HEK293 (cell line): ENCODE results near the gene SECTM1.

Experiments used
- AEBP2 ChIP-seq: fragments of 450-650 bp; formaldehyde crosslinking; IDR thresholded peaks from 2 replicates; pipeline ENCODE4 v1.5.1; 2016; ENCODE audit warnings: missing biosample characterization, missing genetic modification characterization, borderline replicate concordance
- ATF2 ChIP-seq: fragments of 450-650 bp; formaldehyde crosslinking; IDR thresholded peaks from 2 replicates; pipeline ENCODE4 v1.5.1; 2016; ENCODE audit warnings: missing biosample characterization, missing genetic modification characterization, low read depth
- GLI2 ChIP-seq: fragments of 450-650 bp; formaldehyde crosslinking; IDR thresholded peaks from 2 replicates; pipeline ENCODE4; 2017; ENCODE audit warnings: missing biosample characterization, missing genetic modification characterization, low read depth, borderline replicate concordance
- GLIS1 ChIP-seq: fragments of 450-650 bp; formaldehyde crosslinking; IDR thresholded peaks from 2 replicates; pipeline ENCODE4 v1.5.1; 2016; ENCODE audit warnings: missing biosample characterization, missing genetic modification characterization
- KLF7 ChIP-seq: fragments of 450-650 bp; formaldehyde crosslinking; IDR thresholded peaks from 2 replicates; pipeline ENCODE4 v1.5.1; 2016; ENCODE audit warnings: missing biosample characterization, missing genetic modification characterization, borderline replicate concordance
- KLF8 ChIP-seq: fragments of 450-650 bp; formaldehyde crosslinking; IDR thresholded peaks from 2 replicates; pipeline ENCODE4 v1.5.1; 2016; ENCODE audit warnings: missing biosample characterization, missing genetic modification characterization
- MYNN ChIP-seq: fragments of 450-650 bp; formaldehyde crosslinking; IDR thresholded peaks from 2 replicates; pipeline ENCODE4 v1.5.1; 2016; ENCODE audit warnings: missing biosample characterization, missing genetic modification characterization, borderline replicate concordance
- YY2 ChIP-seq: fragments of 450-650 bp; formaldehyde crosslinking; IDR thresholded peaks from 2 replicates; pipeline ENCODE4 v1.5.1; 2016; ENCODE audit warnings: missing biosample characterization, missing genetic modification characterization
- ZBTB11 ChIP-seq: fragments of 450-650 bp; formaldehyde crosslinking; conservative IDR thresholded peaks from 2 replicates; pipeline ENCODE4 v1.5.1; 2016; ENCODE audit warnings: low read depth, missing biosample characterization, missing genetic modification characterization
- ZEB2 ChIP-seq: fragments of 450-650 bp; formaldehyde crosslinking; IDR thresholded peaks from 2 replicates; pipeline ENCODE4 v1.5.1; 2016; ENCODE audit warnings: missing biosample characterization, missing genetic modification characterization
- ZNF132 ChIP-seq: fragments of 450-650 bp; formaldehyde crosslinking; IDR thresholded peaks from 2 replicates; pipeline ENCODE4 v1.5.1; 2017; ENCODE audit warnings: missing biosample characterization, missing genetic modification characterization, borderline replicate concordance
- ZNF184 ChIP-seq: fragments of 450-650 bp; IDR thresholded peaks from 2 replicates; pipeline ENCODE4 v1.5.1; 2018; ENCODE audit warnings: missing biosample characterization, mild to moderate bottlenecking, missing genetic modification characterization
- ZNF350 ChIP-seq: fragments of 450-650 bp; formaldehyde crosslinking; IDR thresholded peaks from 2 replicates; pipeline ENCODE4 v1.5.0; 2017; ENCODE audit warnings: missing biosample characterization, mild to moderate bottlenecking, missing genetic modification characterization
- ZNF416 ChIP-seq: fragments of 450-650 bp; formaldehyde crosslinking; IDR thresholded peaks from 2 replicates; pipeline ENCODE4 v1.5.1; 2016; ENCODE audit warnings: missing biosample characterization, missing genetic modification characterization
- ZNF639 ChIP-seq: fragments of 450-650 bp; formaldehyde crosslinking; IDR thresholded peaks from 2 replicates; pipeline ENCODE4 v1.5.1; 2016; ENCODE audit warnings: missing biosample characterization, missing genetic modification characterization
- ZNF677 ChIP-seq: fragments of 450-650 bp; IDR thresholded peaks from 2 replicates; pipeline ENCODE4 v1.5.0; 2018; ENCODE audit warnings: missing biosample characterization, mild to moderate bottlenecking, missing genetic modification characterization, moderate library complexity
- TF ChIP-seq, protein P1 (sequence below): fragments of 450-650 bp; formaldehyde crosslinking; IDR thresholded peaks from 2 replicates; pipeline ENCODE4 v1.5.1; 2016; ENCODE audit warnings: missing biosample characterization, missing genetic modification characterization
- TF ChIP-seq, protein P2 (sequence below): IDR thresholded peaks from 2 replicates; pipeline ENCODE4 v1.6.1; 2011; ENCODE audit warnings: mild to moderate bottlenecking, low read depth, low read length, borderline replicate concordance
- TF ChIP-seq, protein P3 (sequence below): fragments of 450-650 bp; IDR thresholded peaks from 2 replicates; pipeline ENCODE4 v1.5.1; 2018; ENCODE audit warnings: missing biosample characterization, missing genetic modification characterization
- TF ChIP-seq, protein P4 (sequence below): fragments of 450-650 bp; formaldehyde crosslinking; IDR thresholded peaks from 2 replicates; pipeline ENCODE4 v1.5.1; 2017; ENCODE audit warnings: missing biosample characterization, mild to moderate bottlenecking, missing genetic modification characterization, moderate library complexity
- TF ChIP-seq, protein P5 (sequence below): fragments of 450-650 bp; formaldehyde crosslinking; IDR thresholded peaks from 2 replicates; pipeline ENCODE4 v1.5.1; 2016; ENCODE audit warnings: missing biosample characterization, missing genetic modification characterization

The SECTM1 gene

DNA sequence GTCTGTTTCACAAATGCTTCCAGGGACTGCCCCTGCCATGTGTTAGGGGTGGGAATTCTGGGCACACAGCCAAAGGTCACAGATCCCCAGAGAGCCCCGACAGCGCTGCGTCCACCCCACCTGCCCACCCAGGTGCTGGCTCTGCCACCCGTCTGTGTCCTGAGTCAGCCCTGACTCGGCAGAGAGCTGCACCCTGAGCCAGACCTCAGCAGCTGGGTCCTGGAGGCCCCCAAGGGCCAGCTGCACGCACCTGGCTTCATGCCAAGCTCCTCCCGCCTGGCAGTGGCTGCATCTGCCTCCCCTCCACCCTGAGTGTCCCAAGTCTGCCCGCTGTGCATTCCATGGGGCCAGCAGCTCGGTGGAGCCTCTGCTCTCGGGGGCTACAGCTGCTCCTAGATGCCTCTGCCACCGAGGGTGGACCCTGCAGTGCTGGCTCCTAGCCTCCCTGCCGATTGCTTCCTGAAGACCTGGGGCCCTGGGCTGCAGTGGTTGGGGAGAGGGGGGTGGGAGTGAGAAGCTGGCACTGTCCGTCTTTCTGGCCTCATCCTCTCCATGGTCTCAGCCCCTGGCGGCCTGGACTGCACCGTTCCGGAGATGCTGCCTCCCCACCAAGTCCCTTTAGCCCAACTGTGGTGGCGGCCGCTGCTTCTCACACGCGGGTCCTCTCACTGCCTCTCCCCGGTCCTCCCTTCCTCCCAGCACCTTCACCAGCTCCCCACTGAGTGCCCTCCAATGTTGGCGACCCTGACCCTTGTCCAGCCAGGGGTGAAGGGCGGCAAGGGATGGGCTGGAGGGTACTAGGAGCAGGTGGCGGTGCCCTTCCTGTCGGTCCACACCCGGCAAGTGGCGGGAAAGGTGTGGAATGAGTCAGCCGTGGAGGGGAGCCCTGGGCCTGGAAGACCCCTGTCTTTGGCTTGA, 3.0 kb downstream of the SECTM1 start (continued):
- TF ChIP-seq ZBTB11 (tag by site-specific recombination): no peak
- TF ChIP-seq ZNF677 (tag by site-specific recombination): no peak
- TF ChIP-seq ZNF184 (tag by site-specific recombination): peak; percentile 66; the same call in 1 of the 2 replicates
- TF ChIP-seq ZNF350 (tag by site-specific recombination): no peak
- TF ChIP-seq, protein P1, sequence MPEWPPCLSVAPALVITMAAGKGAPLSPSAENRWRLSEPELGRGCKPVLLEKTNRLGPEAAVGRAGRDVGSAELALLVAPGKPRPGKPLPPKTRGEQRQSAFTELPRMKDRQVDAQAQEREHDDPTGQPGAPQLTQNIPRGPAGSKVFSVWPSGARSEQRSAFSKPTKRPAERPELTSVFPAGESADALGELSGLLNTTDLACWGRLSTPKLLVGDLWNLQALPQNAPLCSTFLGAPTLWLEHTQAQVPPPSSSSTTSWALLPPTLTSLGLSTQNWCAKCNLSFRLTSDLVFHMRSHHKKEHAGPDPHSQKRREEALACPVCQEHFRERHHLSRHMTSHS: no peak
- TF ChIP-seq, protein P2, sequence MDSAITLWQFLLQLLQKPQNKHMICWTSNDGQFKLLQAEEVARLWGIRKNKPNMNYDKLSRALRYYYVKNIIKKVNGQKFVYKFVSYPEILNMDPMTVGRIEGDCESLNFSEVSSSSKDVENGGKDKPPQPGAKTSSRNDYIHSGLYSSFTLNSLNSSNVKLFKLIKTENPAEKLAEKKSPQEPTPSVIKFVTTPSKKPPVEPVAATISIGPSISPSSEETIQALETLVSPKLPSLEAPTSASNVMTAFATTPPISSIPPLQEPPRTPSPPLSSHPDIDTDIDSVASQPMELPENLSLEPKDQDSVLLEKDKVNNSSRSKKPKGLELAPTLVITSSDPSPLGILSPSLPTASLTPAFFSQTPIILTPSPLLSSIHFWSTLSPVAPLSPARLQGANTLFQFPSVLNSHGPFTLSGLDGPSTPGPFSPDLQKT: no peak
- peak; percentile 88 for TF ChIP-seq ZEB2 (tag by site-specific recombination)
- TF ChIP-seq, protein P3, sequence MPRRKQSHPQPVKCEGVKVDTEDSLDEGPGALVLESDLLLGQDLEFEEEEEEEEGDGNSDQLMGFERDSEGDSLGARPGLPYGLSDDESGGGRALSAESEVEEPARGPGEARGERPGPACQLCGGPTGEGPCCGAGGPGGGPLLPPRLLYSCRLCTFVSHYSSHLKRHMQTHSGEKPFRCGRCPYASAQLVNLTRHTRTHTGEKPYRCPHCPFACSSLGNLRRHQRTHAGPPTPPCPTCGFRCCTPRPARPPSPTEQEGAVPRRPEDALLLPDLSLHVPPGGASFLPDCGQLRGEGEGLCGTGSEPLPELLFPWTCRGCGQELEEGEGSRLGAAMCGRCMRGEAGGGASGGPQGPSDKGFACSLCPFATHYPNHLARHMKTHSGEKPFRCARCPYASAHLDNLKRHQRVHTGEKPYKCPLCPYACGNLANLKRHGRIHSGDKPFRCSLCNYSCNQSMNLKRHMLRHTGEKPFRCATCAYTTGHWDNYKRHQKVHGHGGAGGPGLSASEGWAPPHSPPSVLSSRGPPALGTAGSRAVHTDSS (tag by site-specific recombination): no peak
- peak; percentile 71; the same call in 1 of the 2 replicates for TF ChIP-seq KLF7 (tag by site-specific recombination)
- peak; percentile 96 for TF ChIP-seq GLIS1 (tag by site-specific recombination)
- TF ChIP-seq KLF8: no peak
- no peak for TF ChIP-seq ZNF132 (tag by site-specific recombination)
- TF ChIP-seq, protein P4, sequence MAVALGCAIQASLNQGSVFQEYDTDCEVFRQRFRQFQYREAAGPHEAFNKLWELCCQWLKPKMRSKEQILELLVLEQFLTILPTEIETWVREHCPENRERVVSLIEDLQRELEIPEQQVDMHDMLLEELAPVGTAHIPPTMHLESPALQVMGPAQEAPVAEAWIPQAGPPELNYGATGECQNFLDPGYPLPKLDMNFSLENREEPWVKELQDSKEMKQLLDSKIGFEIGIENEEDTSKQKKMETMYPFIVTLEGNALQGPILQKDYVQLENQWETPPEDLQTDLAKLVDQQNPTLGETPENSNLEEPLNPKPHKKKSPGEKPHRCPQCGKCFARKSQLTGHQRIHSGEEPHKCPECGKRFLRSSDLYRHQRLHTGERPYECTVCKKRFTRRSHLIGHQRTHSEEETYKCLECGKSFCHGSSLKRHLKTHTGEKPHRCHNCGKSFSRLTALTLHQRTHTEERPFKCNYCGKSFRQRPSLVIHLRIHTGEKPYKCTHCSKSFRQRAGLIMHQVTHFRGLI: no peak
- no peak for TF ChIP-seq AEBP2 (tag by site-specific recombination)
- TF ChIP-seq ZNF639 (tag by site-specific recombination): no peak
- TF ChIP-seq YY2 (tag by site-specific recombination): no peak
- TF ChIP-seq GLI2 (tag by site-specific recombination): no peak
- TF ChIP-seq ATF2 (tag by site-specific recombination): no peak
- no peak for TF ChIP-seq MYNN (tag by site-specific recombination)
- no peak for TF ChIP-seq ZNF416 (tag by site-specific recombination)
- TF ChIP-seq, protein P5, sequence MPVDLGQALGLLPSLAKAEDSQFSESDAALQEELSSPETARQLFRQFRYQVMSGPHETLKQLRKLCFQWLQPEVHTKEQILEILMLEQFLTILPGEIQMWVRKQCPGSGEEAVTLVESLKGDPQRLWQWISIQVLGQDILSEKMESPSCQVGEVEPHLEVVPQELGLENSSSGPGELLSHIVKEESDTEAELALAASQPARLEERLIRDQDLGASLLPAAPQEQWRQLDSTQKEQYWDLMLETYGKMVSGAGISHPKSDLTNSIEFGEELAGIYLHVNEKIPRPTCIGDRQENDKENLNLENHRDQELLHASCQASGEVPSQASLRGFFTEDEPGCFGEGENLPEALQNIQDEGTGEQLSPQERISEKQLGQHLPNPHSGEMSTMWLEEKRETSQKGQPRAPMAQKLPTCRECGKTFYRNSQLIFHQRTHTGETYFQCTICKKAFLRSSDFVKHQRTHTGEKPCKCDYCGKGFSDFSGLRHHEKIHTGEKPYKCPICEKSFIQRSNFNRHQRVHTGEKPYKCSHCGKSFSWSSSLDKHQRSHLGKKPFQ (tag by site-specific recombination): no peak
